GM18499 (cell line): ENCODE results near the gene DYNAP.

Source experiments
- ATAC-seq: cut with Tn5 transposase; IDR thresholded peaks from one replicate; pipeline ENCODE4 v1.9.1; 2021; ENCODE audit warnings: moderate number of reproducible peaks; ENCODE audit not compliant: insufficient read depth, unreplicated experiment

The DYNAP gene

DNA sequence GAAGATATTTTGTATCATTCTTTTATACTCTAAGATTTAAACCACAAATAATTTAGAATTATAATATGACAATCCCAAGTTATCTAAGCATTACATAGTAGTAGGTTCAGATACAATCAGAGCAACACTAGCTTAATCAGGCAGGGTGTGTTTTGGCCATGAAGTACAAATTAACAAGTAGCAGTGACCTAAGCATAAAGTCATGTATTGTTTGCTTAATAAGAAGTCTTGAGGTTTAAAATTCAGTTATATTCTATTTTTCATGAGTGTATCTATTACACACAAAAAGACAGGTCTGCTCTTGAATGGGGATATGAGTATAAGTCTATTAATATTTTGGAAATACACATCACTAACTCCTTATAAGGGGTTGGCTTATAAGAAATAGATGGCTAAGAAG lies 39.9 kb downstream of the DYNAP start:
- no peak for ATAC-seq

DNA sequence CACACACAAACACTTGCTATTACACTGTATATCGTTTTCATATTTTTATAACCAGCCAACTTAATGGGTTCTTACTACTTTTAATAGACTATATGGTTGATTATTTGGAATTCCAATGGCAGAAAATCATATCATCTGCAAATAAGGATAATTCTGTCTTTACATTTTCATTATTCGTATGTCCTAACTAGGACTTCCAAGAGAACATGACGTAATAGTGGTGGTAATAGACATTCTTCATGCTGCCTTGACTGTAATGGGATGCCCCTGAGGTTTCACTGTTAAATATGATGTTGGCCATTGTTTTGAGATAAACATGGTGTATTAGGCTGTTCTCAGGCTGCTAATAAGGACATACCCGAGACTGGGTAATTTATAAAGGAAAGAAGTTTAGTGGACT lies 45.2 kb downstream of the DYNAP start:
- ATAC-seq: no peak

DNA sequence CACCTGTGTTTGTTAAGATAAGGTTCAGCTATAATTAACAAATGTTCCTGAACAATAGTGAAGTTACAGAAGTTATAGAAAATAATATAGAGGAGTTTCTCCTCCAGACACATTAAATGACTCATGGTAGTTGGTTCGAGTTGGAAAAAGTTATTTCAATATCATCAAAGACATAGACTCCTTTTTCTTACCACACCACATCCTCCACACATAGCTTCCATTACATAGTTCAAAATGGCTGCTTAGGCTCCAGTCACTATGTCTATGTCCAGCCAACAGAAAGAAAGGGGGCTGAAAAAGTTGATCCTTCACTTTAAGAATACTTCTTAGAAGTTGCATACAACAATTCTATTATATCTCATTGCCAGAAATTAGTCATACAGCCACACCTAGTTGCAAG lies 50.7 kb downstream of the DYNAP start:
- no peak for ATAC-seq

GRCh38 chr18:54647176-54647575 lies 56.1 kb downstream of the DYNAP start:
- no peak for ATAC-seq
